ENCODE results near the gene PLSCR1.

GRCh38 chr3:146519810-146520209 lies 24.6 kb downstream of the PLSCR1 start:
- no peak for TF ChIP-seq GABPA (IDR thresholded peaks at IDR 0.05; ENCODE audit: low read depth)
- TF ChIP-seq, protein P1, sequence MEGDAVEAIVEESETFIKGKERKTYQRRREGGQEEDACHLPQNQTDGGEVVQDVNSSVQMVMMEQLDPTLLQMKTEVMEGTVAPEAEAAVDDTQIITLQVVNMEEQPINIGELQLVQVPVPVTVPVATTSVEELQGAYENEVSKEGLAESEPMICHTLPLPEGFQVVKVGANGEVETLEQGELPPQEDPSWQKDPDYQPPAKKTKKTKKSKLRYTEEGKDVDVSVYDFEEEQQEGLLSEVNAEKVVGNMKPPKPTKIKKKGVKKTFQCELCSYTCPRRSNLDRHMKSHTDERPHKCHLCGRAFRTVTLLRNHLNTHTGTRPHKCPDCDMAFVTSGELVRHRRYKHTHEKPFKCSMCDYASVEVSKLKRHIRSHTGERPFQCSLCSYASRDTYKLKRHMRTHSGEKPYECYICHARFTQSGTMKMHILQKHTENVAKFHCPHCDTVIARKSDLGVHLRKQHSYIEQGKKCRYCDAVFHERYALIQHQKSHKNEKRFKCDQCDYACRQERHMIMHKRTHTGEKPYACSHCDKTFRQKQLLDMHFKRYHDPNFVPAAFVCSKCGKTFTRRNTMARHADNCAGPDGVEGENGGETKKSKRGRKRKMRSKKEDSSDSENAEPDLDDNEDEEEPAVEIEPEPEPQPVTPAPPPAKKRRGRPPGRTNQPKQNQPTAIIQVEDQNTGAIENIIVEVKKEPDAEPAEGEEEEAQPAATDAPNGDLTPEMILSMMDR (IDR thresholded peaks at IDR 0.05; ENCODE audit: insufficient read depth, low read length) = no peak
- TF ChIP-seq, protein P2, sequence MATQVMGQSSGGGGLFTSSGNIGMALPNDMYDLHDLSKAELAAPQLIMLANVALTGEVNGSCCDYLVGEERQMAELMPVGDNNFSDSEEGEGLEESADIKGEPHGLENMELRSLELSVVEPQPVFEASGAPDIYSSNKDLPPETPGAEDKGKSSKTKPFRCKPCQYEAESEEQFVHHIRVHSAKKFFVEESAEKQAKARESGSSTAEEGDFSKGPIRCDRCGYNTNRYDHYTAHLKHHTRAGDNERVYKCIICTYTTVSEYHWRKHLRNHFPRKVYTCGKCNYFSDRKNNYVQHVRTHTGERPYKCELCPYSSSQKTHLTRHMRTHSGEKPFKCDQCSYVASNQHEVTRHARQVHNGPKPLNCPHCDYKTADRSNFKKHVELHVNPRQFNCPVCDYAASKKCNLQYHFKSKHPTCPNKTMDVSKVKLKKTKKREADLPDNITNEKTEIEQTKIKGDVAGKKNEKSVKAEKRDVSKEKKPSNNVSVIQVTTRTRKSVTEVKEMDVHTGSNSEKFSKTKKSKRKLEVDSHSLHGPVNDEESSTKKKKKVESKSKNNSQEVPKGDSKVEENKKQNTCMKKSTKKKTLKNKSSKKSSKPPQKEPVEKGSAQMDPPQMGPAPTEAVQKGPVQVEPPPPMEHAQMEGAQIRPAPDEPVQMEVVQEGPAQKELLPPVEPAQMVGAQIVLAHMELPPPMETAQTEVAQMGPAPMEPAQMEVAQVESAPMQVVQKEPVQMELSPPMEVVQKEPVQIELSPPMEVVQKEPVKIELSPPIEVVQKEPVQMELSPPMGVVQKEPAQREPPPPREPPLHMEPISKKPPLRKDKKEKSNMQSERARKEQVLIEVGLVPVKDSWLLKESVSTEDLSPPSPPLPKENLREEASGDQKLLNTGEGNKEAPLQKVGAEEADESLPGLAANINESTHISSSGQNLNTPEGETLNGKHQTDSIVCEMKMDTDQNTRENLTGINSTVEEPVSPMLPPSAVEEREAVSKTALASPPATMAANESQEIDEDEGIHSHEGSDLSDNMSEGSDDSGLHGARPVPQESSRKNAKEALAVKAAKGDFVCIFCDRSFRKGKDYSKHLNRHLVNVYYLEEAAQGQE (IDR thresholded peaks at IDR 0.05; ENCODE audit: insufficient replicate concordance, low read depth) = no peak
- TF ChIP-seq POLR2AphosphoS5 (IDR thresholded peaks at IDR 0.05; ENCODE audit: low read depth) = no peak
- no peak for TF ChIP-seq SPI1 (IDR thresholded peaks at IDR 0.05; ENCODE audit: borderline replicate concordance, low read depth)

Measured in HL-60 (cell line).